Occipital lobe (tissue), 2 donors: Measurements from ENCODE around the gene TRIM33. TPM values are rescaled to one million over a fixed set of nuclear protein-coding genes. Genes with fewer than 3 reads are reported as not detected.
"Not testable (repeated sequence)": the region's sequence is repeated elsewhere in the genome, so short reads cannot be mapped to it uniquely, and the experiment has no call there.

Source experiments
- DNase-seq: peaks from one replicate; lab custom pipeline; 2025; lab: John Stamatoyannopoulos, UW
- total RNA-seq: library from RNA; depleted of rRNA; stranded (reverse); fragments of >200 nt; gene quantifications from one replicate; pipeline ENCODE4 v1.2.3, GENCODE V29; 2014

The TRIM33 gene
- total RNA-seq, 1 donor from 2014 or later, result 85.6 TPM

DNA sequence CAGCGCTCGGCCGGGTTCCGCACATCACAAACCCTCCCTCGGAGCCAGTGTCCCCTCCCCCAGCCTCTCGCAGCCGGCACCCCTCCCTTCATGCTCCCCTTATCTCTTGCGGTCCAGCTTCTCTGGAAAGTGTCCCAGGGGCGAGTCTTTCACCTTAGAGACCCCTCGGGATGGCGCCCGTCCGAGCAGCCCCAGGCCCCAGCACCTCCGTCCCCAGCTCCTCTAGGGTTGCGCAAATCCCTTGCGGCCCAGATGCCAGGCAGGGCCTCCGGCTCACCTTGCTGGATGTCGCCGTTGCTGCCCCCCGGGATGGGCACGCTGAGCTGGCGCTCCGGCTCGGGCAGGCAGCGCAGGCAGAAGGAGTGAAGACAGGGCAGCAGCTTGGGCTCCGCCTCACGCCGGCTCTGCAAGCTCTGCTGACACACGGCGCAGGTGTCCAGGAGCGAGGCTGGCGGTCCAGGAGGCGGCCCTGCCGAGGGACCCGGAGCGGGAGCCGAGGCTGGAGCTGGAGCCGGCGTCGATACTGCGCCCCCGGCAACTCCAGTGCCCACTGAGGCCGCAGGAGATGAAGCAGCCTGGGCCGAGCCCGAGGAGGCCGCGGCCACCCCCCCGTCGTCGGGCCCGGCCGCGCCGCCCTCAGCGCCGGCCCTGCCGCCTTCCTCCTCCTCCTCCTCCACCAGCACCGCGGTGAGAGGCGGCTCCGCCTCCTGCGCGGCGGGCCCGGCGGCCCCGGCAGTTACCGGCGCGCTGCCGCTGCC lies 550 bp downstream of the TRIM33 start:
- DNase-seq, result no peak

DNA sequence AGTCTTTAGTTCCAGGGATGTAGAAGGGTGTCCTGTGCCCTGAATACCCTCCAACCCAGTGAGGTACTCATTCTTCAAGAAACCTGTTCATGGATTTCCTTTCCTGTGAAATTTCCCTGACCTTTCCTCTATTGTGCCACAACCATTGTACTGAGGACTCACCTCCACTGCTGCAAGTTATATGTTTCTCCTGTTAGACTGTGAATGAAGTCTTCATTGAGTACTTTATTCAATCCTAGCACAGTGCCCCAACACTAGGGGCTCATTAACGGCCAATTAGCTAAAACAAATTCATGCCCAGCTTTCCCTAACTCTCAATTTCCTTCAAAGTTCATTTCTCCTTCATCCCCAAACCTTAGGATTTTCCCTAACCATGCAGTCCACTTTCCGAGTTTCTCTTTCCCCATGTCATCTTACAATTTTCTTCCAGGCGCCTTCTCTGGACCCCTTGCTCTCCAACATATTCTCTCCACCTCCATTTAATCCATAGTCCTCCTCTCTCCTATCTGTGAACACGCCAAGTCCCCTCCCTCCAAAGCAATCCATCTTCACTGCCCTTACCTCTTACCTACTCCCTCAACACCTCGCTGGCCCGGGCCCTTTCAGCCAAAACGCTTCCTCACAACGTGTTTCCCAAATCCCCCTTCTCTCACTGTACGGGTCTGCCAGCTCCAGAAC lies 1.3 kb downstream of the TRIM33 start:
- DNase-seq, result no peak

GRCh38 chr1:114508386-114508898 lies 2.6 kb downstream of the TRIM33 start:
- no peak for DNase-seq

GRCh38 chr1:114507513-114507912 lies 3.5 kb downstream of the TRIM33 start:
- DNase-seq, result no peak

DNA sequence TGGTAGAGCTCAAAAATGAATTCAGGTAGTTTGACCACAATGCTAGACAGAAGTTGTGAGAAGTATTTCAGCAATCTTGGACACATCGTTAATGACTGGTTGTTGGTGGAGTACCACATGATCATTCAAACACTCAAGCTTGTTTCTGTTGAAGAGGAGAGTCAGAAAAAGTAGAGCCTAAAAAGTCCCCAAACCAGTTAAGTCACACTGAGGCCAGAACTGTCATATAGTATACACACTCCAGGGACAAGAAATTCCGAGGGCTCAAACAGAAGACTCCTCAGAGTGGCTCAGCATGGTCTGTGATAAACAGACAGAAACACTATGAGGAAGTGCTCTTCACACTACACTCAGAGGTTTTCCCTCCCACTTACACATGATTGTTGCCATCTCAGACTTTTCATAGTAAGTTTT lies 5.8 kb downstream of the TRIM33 start:
- DNase-seq, result no peak

GRCh38 chr1:114503916-114504422 lies 7.0 kb downstream of the TRIM33 start:
- DNase-seq, result no peak

- DNase-seq, result no peak
Measured at GRCh38 chr1:114502080-114502479, 8.9 kb downstream of the TRIM33 start.

DNA sequence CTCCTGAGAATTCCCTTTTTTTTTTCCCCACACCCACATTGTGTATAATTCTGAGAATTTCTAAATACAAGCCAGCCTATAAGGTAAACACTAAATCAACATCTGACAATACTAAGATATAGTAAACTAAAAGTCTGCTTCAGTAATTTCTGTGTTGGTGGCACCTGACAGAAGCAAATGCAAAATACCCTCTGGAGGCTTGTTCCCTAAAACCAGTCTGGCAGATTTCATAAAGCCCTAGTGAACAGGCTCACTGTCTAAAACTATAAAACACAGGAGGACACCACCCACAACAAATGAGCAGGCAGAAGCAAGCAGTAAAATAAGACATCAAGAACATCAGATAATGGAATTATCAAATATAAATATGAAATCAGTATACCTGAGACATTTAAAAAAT lies 11.5 kb downstream of the TRIM33 start:
- no peak for DNase-seq

DNA sequence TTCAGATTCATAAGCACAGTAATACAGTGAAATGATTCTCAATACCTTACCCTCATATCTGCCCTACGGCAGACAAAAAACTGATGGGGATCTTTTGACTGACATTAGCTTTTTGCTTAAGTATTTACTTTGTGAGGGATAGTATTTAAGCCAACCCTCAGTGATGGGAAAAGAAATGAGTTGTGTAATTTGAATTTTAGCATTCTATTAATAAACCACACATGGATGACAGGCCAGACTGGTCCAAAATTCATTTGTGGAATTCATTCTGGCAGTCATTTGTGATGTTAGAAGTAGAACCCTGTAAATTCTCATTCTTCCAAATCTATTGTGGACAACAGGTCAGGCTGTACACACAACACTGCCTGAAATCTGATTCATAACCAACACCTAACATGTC lies 14.9 kb downstream of the TRIM33 start:
- DNase-seq, result no peak

DNA sequence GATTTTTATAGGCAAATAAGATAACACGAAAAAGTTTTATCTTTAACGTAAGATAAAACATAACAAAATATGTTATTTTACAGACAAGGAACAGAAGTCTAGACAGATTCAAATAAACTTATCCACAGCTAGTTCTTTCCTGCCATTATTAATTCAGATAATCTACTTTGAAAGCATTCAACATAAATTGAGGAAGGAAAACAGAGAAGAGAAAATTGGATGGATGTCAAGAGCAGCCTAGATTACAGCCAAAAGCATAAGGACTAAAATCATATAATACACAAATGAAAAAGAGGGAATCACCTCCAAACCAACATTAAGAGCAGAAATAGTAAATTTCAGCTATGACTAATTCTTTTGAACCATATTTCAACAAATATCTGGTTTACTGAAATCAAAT lies 15.5 kb downstream of the TRIM33 start:
- no peak for DNase-seq

GRCh38 chr1:114492978-114493377 lies 18.0 kb downstream of the TRIM33 start:
- no peak for DNase-seq

- DNase-seq, result no peak
Measured at GRCh38 chr1:114490274-114490693, 20.7 kb downstream of the TRIM33 start.

DNA sequence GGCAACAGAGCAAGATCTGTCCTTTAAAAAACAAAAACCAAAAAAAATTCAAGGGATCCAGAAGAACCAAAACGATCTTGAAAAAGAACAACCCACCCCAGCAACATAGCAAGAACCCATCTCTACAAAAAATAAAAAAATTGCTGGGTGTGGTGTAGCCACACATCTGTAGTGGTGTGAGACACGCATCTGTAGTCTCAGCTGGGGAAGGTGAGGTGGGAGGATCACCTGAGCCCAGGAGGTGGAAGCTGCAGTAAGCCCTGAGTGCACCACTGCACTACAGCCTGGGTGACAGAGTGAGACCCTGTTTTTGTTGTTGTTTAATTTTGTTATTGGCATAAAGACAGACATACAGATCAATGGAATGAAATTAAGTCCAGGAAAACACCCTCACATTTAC lies 22.3 kb downstream of the TRIM33 start:
- no peak for DNase-seq

- no peak for DNase-seq
Measured at GRCh38 chr1:114485286-114485685, 25.7 kb downstream of the TRIM33 start.

- no peak for DNase-seq
Measured at GRCh38 chr1:114482585-114482984, 28.4 kb downstream of the TRIM33 start.

DNA sequence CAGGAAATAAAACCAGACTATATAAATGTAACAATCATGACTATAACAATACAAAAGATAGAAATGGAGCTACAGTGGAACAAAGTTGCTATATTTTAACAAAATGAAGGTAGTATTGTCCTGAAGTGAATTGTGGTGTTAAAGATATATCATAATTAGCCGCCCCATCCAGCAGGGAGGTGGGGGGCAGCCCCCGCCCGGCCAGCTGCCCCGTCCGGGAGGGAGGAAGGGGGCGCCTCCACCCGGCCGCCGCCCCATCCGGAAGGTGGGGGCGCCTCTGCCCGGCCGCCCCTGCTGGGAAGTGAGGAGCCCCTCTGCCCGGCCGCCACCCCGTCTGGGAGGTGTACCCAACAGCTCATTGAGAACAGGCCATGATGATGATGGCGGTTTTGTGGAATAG lies 31.4 kb downstream of the TRIM33 start:
- DNase-seq, result not testable (repeated sequence)

GRCh38 chr1:114479134-114479533 lies 31.9 kb downstream of the TRIM33 start:
- no peak for DNase-seq

DNA sequence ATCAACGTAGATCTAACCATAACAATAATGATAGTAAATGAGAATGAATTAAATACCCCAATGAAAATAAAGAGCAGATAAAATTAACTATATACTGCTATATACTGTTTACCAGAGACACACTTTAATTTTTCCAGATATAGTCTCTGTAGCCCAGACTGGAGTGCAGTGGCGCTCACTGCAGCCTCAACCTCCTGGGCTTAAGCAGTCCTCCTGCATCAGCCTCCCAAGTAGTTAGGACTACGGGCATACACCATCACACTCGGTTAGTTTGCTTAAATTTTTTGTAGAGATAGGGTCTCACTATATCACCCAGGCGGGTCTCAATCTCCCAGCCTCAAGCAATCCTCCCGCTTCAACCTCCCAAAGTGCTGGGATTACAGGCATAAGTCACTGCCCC lies 37.2 kb downstream of the TRIM33 start:
- DNase-seq, result no peak

GRCh38 chr1:114472408-114472807 lies 38.6 kb downstream of the TRIM33 start:
- no peak for DNase-seq

GRCh38 chr1:114470681-114471080 lies 40.3 kb downstream of the TRIM33 start:
- no peak for DNase-seq

- no peak for DNase-seq
Measured at GRCh38 chr1:114468710-114469468, 42.1 kb downstream of the TRIM33 start.

GRCh38 chr1:114468047-114468446 lies 43.0 kb downstream of the TRIM33 start:
- DNase-seq, result no peak
